ENCODE data around the gene RANBP10.
"Not testable (repeated sequence)": the region's sequence is repeated elsewhere in the genome, so short reads cannot be mapped to it uniquely, and the experiment has no call there.

RANBP10 gene

DNA sequence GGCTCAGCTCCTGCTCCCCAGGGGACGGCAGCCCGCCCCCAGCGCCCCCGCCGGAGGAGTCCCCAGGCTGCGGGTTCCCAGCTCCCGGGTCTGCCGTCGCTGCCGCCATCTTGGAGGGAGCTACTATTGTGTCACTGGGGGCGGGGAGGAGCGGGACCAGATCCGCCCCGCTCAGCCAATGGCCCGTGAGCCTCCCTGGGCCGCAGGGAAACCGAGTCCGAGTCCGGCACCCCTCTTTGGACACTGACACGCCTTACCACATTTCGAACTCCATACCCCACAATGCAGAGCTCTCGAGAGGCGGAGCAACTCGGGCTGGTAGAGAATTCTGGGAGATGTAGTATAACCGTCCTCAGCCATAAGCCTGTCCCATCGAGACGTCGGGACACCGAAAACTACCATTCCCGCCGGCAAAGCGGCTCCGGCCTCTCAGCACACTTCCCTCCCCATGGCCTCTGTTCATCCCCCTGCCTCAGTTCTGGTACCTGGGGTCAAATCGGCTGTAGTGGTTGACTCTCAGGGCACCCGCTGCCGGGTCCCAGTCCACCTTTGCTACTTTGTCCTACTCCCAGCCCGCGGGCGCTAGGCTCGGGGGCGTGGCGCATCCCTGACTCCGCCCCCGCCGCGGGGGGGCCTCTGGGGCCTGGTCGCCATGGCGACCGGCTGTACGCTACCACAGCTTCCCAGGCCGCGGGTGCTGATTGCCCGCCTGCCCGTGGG, at the start of gene RANBP10, which contains the start of gene TSNAXIP1:
RANBP10 (minus strand) TSS at position 133 of the 720 bp plus-strand sequence; CDS start at position 109, 24 bp downstream.
TSNAXIP1 (plus strand) TSS at position 462 of the 720 bp plus-strand sequence. CDS start 261 bp downstream, outside the sequence.
- peak; percentile 93 for DNase-seq

DNA sequence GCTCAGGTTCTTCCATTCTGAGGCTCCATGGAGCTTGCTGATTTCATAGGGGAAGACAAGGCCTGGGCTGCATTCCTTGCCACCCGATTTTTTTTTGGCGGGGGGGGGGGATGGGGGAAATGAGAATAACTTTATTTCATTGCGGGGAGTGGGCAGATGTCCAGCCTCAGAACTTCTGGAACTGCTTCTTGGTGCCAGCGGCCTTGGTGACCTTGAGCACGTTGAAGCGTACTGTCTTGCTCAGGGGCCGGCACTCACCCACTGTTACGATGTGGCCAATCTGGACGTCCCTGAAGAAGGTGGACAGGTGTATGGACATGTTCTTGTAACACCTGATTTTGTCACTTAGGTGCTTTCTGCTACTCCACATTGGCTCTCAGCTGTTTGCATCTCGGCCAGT, 49.4 kb upstream of the RANBP10 start:
- DNase-seq, result no peak

DNA sequence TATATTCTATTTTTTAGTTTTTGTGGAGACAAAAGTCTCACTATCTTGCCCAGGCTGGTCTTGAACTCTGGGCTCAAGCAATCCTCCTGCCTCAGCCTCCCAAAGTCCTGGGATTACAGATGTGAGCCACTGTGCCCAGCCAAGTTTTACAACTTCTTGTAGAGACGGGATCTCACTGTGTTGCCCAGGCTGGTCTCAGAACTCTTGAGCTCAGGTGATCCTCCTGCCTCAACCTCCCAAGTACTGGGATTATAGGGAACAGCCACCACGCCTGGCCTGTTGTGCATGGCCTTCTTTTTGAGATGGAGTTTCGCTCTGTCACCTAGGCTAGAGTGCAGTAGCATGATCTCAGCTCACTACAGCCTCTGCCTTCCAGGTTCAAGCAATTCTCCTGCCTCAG, 47.3 kb upstream of the RANBP10 start:
- DNase-seq, result no peak

DNA sequence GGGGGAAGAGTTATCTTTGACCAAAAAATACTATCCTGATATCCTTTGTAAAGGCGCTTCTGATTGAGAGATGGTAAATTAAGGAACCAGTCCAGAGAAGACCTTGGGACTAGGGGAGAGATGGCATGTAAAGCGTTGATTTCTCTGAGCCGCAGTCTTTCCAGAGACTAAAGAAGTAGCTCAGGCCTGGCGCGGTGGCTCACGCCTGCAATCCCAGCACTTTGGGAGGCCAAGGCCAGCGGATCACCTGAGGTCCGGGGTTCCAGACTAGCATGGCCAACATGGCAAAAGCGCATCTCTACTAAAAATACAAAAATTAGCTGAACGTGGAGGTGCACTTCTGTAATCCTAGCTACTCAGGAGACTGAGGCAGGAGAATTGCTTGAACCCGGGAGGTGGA, 41.8 kb upstream of the RANBP10 start:
- no peak for DNase-seq

DNA sequence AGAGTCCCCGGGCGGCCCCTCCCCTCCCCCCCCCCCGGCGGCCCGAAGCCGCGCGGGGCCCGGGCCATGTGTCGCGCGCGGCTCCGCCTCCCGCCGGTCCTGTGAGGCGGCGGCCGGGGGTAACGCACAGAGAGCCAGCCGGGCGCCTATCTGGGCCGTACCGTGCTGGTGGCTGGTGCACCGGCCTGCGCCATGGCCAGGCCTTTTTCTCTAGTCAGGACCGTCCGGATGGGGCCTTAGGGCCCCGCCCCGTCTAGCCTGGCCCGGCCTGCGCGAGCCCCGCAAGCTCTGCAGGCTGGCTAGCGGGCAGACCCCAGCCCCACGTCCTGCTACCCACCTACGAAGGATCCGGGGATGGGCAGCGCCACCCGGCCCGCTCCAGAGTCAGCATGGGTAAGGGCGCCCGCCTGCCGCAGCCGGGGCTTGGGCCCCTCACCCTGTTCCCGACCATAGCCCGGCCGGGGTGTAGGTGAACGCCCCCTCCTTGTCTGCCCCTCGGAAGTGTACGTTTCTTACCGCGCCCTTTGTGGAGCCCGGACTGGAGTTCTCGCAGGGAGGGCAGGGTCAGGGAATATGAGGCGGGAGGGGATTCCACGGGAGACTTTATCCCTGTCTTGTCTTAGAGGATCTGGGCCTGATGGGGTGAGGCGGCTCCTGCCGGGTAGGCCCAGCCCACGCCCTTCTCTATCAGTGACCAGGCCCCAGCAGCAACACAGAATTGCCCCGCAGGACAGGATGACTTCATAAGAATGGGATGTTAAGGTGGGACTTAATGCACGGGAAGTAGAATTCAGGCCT, 40.9 kb upstream of the RANBP10 start, which contains the start of gene CENPT:
CENPT (minus strand) TSS at position 630 of the 798 bp plus-strand sequence. CDS start 13,834 bp downstream, outside the sequence.
- peak; percentile 64 for DNase-seq

DNA sequence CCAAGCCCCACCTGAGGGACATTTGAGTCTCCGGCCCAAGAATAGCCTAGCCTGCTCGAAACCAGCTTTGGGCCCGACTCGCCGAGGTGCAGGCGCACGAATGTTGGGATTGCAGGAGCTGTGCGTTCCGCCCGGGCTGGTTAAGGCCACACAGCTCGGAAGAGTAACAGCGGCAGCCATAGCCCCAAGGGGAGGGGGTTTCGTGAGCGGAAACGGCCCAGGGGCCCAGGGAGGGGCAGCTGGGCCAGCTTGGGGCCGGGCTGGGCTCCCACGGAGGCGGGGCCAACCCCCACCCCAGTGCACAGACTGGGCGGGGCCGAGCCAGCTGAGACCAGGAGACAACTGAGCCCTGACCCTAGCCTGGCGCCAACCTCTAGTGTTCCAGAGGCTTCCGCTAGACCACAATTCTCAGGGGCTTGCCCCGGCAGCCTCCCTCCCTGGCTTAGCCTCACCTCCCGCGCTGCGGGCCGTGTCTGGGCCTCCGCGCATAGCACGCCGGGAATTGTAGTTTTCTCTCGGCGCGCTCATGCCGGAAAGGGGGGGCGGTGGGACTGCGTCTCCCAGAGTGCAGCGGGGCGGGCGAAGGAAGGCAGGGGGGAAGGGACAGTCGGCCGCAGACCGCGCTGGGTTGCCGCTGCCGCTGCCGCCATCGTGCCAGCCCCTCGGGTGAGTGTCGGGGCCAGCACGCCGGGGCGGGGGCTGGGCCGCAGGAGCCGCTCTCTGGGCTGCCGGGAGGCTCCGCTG, 40.1 kb upstream of the RANBP10 start, which contains the start of gene NUTF2:
NUTF2 (plus strand) TSS at position 614 of the 744 bp plus-strand sequence. CDS start 18,198 bp downstream, outside the sequence.
- peak; percentile 95 for DNase-seq

DNA sequence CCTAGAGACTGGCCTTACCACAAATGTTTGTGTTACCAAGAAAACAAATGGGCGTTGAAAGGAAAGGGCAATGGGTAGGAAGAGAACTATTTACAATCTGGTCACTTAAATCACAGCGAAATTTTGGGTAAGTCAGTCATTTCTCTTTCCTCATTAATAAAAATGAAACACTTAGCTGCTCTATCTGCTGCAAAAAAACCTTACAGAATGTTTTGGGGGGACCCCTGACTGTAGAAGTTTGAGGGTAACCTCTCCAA, 39.6 kb upstream of the RANBP10 start:
- DNase-seq, result no peak

DNA sequence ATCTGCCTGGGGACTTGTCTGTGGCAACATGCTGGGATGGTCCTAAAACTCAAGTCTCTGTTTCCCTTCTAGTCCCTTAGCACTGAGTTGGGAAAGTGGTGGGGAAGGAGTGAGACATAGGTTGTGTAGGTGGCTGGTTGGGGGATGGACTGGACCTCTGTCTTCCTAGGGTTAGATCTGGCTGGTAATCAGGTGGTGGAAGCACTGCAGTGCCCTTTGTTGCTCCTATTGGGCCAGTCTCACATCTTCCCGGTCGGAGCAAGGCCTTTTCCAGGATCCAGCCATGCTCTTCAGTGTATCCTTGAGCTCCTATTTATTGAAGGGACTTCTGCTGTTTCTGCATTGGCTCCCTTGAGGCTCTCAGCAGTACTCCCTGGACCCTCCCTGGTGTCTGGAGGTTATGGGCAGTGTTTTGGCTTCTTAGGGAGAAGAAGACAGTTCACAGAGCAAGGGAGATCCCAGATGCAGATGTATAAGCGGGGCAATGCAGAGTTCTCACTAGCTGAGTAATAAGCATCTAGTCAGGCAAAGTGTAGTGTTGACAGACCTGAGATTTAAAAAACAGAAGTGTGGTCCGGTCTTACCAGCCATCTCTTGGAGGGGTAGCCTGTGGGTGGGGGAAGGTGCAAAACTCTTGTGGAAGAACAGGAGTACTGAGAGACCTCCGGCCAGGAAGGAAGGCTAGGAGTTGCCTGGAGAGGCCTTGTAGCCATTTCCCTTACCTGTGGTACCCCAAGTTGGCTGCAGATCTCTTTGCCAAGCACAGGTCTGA, 39.1 kb upstream of the RANBP10 start:
- no peak for DNase-seq

DNA sequence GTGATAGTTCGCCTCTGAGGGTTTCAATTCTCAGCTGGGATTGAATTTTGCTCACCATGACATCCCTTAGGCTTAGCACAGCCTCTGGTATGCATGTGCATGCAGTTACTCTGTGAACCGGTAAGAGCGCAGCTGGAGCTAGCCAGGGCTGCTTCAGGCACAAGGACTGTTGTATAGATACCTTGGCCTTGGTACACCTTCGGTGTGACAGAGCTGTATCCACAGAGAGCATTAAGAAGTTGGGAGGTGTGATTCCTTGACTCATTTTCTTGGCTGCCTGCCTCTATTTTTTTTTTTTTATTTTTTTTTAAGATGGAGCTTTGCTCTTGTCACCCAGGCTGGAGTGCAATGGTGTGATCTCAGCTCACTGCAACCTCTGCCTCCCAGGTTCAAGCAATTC, 38.1 kb upstream of the RANBP10 start:
- DNase-seq, result no peak

DNA sequence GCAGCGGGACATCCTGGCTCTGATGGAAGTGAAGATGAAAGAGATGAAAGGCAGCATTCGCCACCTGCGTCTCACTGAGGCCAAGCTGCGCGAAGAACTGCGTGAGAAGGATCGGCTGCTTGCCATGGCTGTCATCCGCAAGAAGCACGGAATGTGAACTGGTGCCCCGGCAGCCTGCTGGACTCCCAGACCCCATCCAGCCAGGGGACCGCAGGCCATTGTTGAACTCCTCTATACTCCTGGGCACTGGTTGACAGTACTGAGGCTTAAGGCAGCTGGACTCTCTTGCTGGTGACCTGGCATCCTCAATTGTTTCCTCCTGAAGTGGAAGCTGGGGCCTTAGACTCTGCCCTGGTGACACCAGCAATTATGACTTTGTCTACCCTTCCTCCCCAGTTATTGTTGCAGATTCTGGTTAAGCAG, 37.0 kb upstream of the RANBP10 start:
- DNase-seq, result no peak

DNA sequence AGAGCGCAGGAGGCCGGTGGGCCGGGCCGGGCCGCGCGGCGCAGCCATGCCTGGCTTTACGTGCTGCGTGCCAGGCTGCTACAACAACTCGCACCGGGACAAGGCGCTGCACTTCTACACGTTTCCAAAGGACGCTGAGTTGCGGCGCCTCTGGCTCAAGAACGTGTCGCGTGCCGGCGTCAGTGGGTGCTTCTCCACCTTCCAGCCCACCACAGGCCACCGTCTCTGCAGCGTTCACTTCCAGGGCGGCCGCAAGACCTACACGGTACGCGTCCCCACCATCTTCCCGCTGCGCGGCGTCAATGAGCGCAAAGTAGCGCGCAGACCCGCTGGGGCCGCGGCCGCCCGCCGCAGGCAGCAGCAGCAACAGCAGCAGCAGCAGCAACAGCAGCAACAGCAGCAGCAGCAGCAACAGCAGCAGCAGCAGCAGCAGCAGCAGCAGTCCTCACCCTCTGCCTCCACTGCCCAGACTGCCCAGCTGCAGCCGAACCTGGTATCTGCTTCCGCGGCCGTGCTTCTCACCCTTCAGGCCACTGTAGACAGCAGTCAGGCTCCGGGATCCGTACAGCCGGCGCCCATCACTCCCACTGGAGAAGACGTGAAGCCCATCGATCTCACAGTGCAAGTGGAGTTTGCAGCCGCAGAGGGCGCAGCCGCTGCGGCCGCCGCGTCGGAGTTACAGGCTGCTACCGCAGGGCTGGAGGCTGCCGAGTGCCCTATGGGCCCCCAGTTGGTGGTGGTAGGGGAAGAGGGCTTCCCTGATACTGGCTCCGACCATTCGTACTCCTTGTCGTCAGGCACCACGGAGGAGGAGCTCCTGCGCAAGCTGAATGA, 36.4 kb upstream of the RANBP10 start:
- peak; percentile 59 for DNase-seq

DNA sequence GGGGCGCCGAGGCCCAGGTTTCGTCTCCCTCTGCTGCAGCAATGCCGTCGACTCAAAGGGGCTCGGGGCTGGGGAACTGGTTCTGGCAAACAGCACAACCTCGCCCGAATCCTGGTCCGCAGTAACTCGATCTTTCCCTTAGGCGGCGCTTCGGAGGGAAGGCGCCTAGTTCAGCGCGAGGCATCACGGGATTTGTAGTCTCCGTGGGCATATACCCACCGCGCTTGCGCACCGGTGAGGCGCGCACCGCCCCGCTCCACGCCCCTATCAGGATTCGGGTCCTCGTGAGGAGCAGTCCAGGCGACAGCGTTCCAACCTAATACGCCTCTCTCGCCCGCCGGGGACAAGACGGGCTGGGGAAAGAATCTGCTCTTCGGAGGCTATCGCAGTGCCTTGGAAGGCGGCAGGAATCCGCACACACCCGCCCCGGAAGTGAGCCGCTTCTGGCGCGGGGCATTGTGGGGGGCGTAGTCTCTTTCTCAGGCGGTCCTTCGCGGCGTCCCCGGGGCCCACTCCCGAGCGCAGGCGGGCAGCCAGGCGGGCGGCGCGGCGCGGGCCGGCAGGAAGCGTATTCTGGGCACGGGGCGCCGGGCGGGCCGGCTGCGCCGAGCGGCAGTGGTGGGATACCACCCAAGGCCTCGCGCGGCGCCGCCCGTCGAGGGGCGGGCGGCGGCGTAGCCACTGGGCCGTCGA, 35.6 kb upstream of the RANBP10 start, which contains the start of gene THAP11:
THAP11 (plus strand) TSS at position 505 of the 693 bp plus-strand sequence. CDS start 235 bp downstream, outside the sequence.
- DNase-seq, result peak; percentile 94

DNA sequence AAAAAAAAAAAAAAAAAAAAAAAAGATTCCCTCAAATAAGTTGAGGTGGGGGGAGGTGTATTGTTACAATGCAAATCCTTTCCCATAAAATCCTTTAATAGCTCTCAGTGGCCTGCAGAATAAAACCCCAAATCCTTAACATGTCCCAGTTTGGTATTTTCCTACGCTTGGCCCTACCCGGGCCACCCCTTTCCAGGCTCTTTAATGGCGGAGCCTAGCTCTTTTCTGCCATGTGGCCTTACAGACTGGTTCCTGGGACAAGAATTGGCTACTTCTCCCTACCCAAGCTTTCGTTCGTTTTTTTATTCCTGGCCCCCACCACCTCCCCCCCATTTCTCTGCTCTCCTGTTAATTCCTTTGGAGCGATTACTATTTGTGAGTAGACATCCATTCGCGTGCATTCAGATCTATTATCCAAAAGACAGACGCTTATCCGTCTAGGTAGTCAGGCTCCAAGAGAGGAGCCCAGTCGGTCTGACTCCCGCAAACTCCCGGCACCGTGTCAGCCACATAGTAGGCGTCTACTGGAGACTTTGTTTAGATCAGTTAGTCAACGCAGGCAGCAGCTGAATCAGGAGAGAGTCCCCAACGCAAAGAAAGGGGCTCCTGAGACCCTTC, 34.9 kb upstream of the RANBP10 start:
- no peak for DNase-seq

DNA sequence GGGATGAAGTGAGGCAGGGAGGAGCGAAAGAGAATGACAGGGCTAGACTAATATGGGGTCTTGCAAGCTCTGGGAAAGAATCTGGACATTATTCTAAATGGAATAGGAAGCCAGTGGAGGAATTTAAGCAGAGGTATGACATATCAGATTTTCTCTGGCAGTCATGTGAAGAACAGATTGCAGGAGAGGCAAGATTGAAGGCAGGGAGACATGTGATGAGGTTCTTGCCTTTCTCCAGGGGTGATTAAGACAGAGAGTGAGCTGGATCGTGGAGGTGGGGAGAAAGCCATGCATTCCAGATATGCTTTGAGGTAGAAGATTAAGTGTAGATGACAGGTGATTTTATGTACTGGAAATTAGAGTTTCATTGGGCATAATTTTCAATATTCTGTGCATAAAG, 31.5 kb upstream of the RANBP10 start:
- DNase-seq, result no peak

DNA sequence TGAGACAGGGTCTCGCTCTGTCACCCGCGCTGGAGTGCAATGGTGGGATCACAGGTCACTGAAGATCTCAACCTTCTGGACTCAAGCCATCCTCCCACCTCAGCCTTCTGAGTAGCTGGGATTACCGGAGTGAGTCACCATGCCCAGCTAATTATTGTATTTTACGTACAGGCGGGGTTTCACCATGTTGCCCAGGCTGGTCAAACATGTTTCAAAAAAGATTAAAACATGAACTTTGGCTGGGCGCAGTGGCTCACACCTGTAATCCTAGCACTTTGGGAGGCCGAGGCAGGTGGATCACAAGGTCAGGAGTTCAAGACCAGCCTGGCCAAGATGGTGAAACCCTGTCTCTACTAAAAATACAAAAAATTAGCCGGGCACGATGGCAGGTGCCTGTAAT, 30.8 kb upstream of the RANBP10 start:
- not testable (repeated sequence) for DNase-seq

DNA sequence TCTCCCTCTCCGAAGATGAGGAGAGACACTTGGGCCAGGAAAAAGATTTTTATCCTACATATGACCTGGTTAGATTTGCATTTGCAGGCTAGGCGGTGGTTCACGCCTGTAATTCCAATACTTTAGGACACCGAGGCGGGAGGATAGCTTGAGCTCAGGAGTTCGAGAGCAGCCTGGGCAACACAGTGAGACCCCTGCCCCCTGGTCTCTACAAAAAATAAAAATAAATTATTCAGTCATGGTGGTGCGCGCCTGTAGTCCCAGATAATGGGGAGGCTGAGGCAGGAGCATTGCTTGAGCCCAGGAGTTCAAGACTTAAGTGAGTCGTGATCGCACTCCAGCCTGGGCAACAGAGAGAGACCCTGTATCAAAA, 27.9 kb upstream of the RANBP10 start:
- no peak for DNase-seq

DNA sequence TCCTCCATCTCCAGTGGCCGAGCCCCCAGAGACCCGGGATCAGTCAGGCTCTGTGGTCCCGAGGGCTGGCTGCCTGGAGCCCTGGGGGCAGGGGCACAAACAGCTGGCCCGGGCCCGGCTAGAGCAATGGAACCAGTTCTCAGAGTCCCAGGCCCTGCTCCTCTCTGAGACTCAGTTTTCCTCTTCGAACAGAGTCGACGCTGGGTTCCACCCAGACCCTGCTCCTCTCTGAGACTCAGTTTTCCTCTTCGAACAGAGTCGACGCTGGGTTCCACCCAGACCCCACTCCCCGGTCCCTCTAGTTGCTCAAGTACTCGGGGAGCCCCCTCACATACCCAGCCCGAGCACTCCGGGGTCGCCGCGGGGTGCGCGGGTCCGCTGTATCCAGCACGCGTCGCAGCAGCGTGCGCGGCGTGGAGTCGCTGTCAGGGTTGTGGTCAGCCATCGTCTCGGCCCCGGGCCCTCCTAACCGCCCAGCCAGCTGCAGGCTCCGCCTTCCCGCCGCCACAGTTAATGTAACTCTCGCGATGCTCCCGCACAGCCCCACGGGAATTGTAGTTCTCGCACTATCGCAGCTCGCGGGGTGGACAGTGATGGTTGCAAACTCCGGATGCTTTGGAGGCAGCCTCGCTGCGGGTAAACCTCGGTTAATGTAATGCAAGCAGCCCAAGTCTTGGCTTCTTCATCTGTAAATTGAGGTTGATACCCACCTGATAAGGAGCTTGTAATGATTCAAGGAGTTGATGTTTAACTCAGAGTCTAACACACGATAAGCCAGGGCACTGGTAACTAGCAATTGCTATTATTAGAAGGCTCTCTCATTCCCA, 27.3 kb upstream of the RANBP10 start:
- DNase-seq, result peak; percentile 92

DNA sequence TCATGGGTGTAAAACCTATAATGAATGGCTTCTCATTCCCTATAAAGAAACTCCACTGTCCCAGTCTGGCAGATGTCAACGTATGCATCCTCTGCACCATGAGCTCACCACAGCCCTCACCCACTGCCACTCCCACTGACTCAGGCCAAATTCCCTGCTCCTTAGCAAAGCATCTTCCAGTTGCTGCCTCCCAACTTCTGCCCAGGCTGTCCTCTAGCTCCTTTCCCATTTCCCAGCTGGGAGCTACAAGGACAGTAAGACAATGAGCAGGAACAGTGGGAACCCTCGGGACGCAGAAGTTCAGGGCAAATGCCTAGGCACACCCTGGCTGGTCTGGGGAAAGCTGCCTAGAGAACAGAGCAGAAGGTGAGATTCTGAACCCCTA, 26.7 kb upstream of the RANBP10 start:
- DNase-seq, result no peak

DNA sequence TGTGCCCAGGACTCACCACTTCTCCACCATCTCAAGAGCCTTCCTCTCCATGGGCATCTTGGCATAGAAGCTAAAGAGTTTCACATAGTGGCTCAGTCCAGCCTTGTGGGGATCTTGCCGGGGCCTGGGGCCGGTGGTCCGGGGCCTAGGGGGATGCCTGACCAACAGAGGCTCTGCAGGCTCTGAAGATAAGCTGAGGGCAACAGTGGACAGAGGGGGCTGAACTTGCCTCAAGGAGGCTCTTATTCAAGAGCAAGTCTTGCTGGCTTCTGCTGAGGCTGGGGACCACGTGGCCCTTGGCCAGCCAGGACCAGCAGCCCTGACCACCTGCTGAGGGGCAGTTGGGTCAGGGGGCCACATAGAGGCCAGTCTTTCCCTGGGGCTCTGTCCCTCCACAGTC, 22.3 kb upstream of the RANBP10 start:
- DNase-seq, result no peak

DNA sequence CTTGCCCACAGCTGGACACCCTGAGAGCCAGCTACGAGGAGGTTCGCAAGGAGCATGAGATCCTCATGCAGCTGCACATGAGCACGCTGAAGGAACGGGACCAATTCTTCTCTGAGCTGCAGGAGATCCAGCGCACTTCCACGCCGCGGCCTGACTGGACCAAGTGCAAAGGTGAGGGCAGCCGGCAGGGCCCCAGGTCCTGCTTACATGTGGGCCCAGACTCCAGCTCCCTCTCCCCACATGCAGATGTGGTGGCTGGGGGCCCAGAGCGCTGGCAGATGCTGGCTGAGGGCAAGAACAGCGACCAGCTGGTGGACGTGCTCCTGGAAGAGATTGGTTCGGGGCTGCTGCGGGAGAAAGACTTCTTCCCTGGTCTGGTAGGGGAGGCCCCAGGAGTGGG, 19.5 kb upstream of the RANBP10 start:
- DNase-seq, result no peak

Data from activated CD4-positive, alpha-beta T cell treated with anti-CD3 and anti-CD28 coated beads, Interleukin-2, amount 50 U/mL, for 1 hour (primary cell).